HG03039 (cell line): ENCODE results near the gene ADGRB3.

Source experiments
- ATAC-seq: cut with Tn5 transposase; IDR thresholded peaks from one replicate; pipeline ENCODE4 v1.9.1; 2021; ENCODE audit warnings: mild to moderate bottlenecking, moderate library complexity; ENCODE audit not compliant: unreplicated experiment

The ADGRB3 gene

GRCh38 chr6:69303382-69303781 is 668.3 kb downstream of the ADGRB3 start:
- no peak for ATAC-seq

GRCh38 chr6:69305456-69305855 is 670.4 kb downstream of the ADGRB3 start:
- ATAC-seq: no peak

GRCh38 chr6:69308584-69308983 is 673.5 kb downstream of the ADGRB3 start:
- no peak for ATAC-seq

- no peak for ATAC-seq
Observed at GRCh38 chr6:69311888-69312287, 676.8 kb downstream of the ADGRB3 start.

- no peak for ATAC-seq
Observed at GRCh38 chr6:69314001-69314400, 678.9 kb downstream of the ADGRB3 start.

- ATAC-seq: no peak
Observed at GRCh38 chr6:69314531-69314930, 679.4 kb downstream of the ADGRB3 start.

GRCh38 chr6:69331886-69332285 is 696.8 kb downstream of the ADGRB3 start:
- ATAC-seq: no peak

GRCh38 chr6:69337311-69337710 is 702.2 kb downstream of the ADGRB3 start:
- ATAC-seq: no peak

- ATAC-seq: no peak
Observed at GRCh38 chr6:69338431-69339162, 703.5 kb downstream of the ADGRB3 start.

- ATAC-seq: no peak
Observed at GRCh38 chr6:69339163-69339550, 704.1 kb downstream of the ADGRB3 start.

GRCh38 chr6:69340196-69340595 is 705.1 kb downstream of the ADGRB3 start:
- ATAC-seq: no peak

- ATAC-seq: no peak
Observed at GRCh38 chr6:69343851-69344250, 708.8 kb downstream of the ADGRB3 start.

GRCh38 chr6:69349771-69350170 is 714.7 kb downstream of the ADGRB3 start:
- ATAC-seq: no peak

GRCh38 chr6:69362209-69362608 is 727.1 kb downstream of the ADGRB3 start:
- ATAC-seq: no peak

- no peak for ATAC-seq
Observed at GRCh38 chr6:69366831-69367230, 731.7 kb downstream of the ADGRB3 start.

GRCh38 chr6:69368613-69369012 is 733.5 kb downstream of the ADGRB3 start:
- no peak for ATAC-seq

- no peak for ATAC-seq
Observed at GRCh38 chr6:69370763-69371162, 735.7 kb downstream of the ADGRB3 start.

- no peak for ATAC-seq
Observed at GRCh38 chr6:69378326-69378725, 743.2 kb downstream of the ADGRB3 start.

GRCh38 chr6:69379518-69379917 is 744.4 kb downstream of the ADGRB3 start:
- ATAC-seq: no peak

GRCh38 chr6:69383627-69384026 is 748.5 kb downstream of the ADGRB3 start:
- ATAC-seq: no peak

GRCh38 chr6:69386426-69386825 is 751.3 kb downstream of the ADGRB3 start:
- ATAC-seq: no peak

- no peak for ATAC-seq
Observed at GRCh38 chr6:69390125-69390524, 755.0 kb downstream of the ADGRB3 start.

- ATAC-seq: no peak
Observed at GRCh38 chr6:69391106-69391505, 756.0 kb downstream of the ADGRB3 start.
